HCT116 (cell line): ENCODE measurements around the gene STK24.

Experiments used
- CEBPB ChIP-seq: IDR thresholded peaks from 2 replicates; pipeline ENCODE4 v1.6.1; 2012; ENCODE audit warnings: low read depth
- CTCF ChIP-seq, 3 experiments: fragments of 200-600 bp in 1 of 3; sonication (generic) in 1 of 3; IDR thresholded peaks in 2 of 3; conservative IDR thresholded peaks in 1 of 3; 2 replicates each; pipeline ENCODE4 v1.5.1; 2012 to 2017; ENCODE audit warnings: low read depth in 2 of 3, low read length in 2 of 3, antibody characterized with exemption in 1 of 3, borderline replicate concordance in 1 of 3, control low read depth in 1 of 3, mild to moderate bottlenecking in 1 of 3, mixed read lengths in 1 of 3, mixed run types in 1 of 3, moderate library complexity in 1 of 3; ENCODE audit not compliant: insufficient read depth in 1 of 3
- EZH2 ChIP-seq: fragments of 200-600 bp; sonication (generic); IDR thresholded peaks from 2 replicates; pipeline ENCODE4 v1.6.1; 2017; ENCODE audit warnings: antibody characterized with exemption, mixed run types
- EZH2phosphoT487 ChIP-seq: fragments of 200-600 bp; IDR thresholded peaks from 2 replicates; pipeline ENCODE4 v1.6.1; 2018; ENCODE audit warnings: antibody characterized with exemption, borderline replicate concordance
- RAD21 ChIP-seq: IDR thresholded peaks from 2 replicates; pipeline ENCODE4 v1.6.1; 2012; ENCODE audit warnings: low read depth, mild to moderate bottlenecking
- SIN3A ChIP-seq: IDR thresholded peaks from 2 replicates; pipeline ENCODE4 v1.6.1; 2012; ENCODE audit warnings: low read depth

- TF ChIP-seq EZH2 (no peak), CTCF (IDR thresholded peaks at IDR 0.05 in 2 of 3, conservative IDR thresholded peaks at IDR 0.05 in 1 of 3; ENCODE audit: borderline replicate concordance in 1 of 3, insufficient read depth in 1 of 3, low read depth in 2 of 3, low read length in 2 of 3) (no peak), RAD21 (no peak), SIN3A (no peak), EZH2phosphoT487 (no peak), CEBPB (no peak)
These were observed 140.5 kb downstream of the STK24 start for GRCh38 chr13:98436233-98436910.
